H1 (cell line): ENCODE measurements around the gene IFT80. TPM values are rescaled to one million over a fixed set of nuclear protein-coding genes. Genes with fewer than 3 reads are reported as not detected.

ENCODE experiments used
- microRNA counts: library from miRNA; unstranded; fragments of <30 nt; microRNA quantifications from one replicate; lab custom pipeline; 2015
- microRNA-seq, 2 experiments: library from miRNA; unstranded; fragments of <30 nt; microRNA quantifications; one replicate each; pipeline versions ENCODE4 to v1.2.0, GENCODE V29; 2016 to 2020; ENCODE audit warnings: borderline microRNAs expressed in 2 of 2, borderline number of aligned reads in 2 of 2, borderline replicate concordance in 1 of 2
- polyA plus RNA-seq, 7 experiments: library from polyadenylated mRNA; depleted of rRNA in 3 of 7; stranded (reverse) in 5 of 7; unstranded in 2 of 7; fragments of >200 nt in 5 of 7; fragments of 200-250 nt in 2 of 7; gene quantifications; 1 replicate in 5 of 7; 2 replicates in 1 of 7; 4 replicates in 1 of 7; pipeline versions ENCODE4 v1.2.1 to v1.2.3, GENCODE V29; 2011 to 2013; ENCODE audit warnings: missing spikeins in 2 of 7, mixed read lengths in 2 of 7
- small RNA-seq: library from polyadenylated mRNA; stranded (forward); fragments of <200 nt; extraction: miRNeasy Mini kit (QIAGEN cat#:217004); gene quantifications from one replicate; pipeline ENCODE3, GENCODE V24; 2013; ENCODE audit not compliant: insufficient read depth
- total RNA-seq: library from RNA; stranded (reverse); fragmentation: NEBNext Ultra II Directional; extraction: Animal tissue kit (Norgen Biotek cat#: 25700); gene quantifications from 2 replicates; pipeline ENCODE4 v1.2.1, GENCODE V29; 2021

IFT80 gene
- total and polyA plus RNA-seq, 2 of the 8 experiments (the other 6 are each of a cell fraction or from before 2014, with no cell fraction given): 7.2 to 25.9 TPM

MicroRNAs encoded within 50 kb of the gene (microRNA counts, 767-probe panel; counts per million panel counts)
- microRNA hsa-miR-15b-5p (lab: Ali Mortazavi, UCI): 10,546 counts per million, percentile 99 among the panel's probes with 10 or more counts

Small RNA genes lying within 50 kb of the gene (microRNA-seq; reads per million reads assigned to microRNA genes)
- 437 to 490 reads per million in 2 experiments for gene MIR15B
- gene MIR16-2: 33.3 to 102 reads per million in 2 experiments

Small RNA genes lying within 50 kb of the gene (small RNA-seq; reads per million reads assigned to genes)
- gene MIR15B: 1,167 reads per million, percentile 99 among the genes with 10 or more reads in this experiment
- 170 reads per million, percentile 98 among the genes with 10 or more reads in this experiment for gene MIR16-2

Other genes with a start within 250 kb of the IFT80 start
- gene C3orf80, start 173.8 kb downstream of the IFT80 start, total RNA-seq: 1.1 TPM in 2 replicates
- gene C3orf80, start 173.8 kb downstream of the IFT80 start, polyA plus RNA-seq (2011; rRNA removed): 0.46 and 0.57 TPM in 2 replicates
- 118 and 129 TPM in 2 replicates for gene SMC4, start 425 bp upstream of the IFT80 start, total RNA-seq
- gene SMC4, start 425 bp upstream of the IFT80 start, polyA plus RNA-seq (2011; rRNA removed): 26.6 and 34.0 TPM in 2 replicates
- 53.4 and 57.8 TPM in 2 replicates for gene TRIM59, start 50.6 kb upstream of the IFT80 start, total RNA-seq
- 7.8 and 11.6 TPM in 2 replicates for gene TRIM59, start 50.6 kb upstream of the IFT80 start, polyA plus RNA-seq (2011; rRNA removed)
- gene KPNA4, start 166.3 kb upstream of the IFT80 start, total RNA-seq: 81.9 and 86.7 TPM in 2 replicates
- 7.6 and 13.2 TPM in 2 replicates for gene KPNA4, start 166.3 kb upstream of the IFT80 start, polyA plus RNA-seq (2011; rRNA removed)